Endothelial cell (in vitro differentiated cells): ENCODE results near the gene SEMA6A. TPM values are rescaled to one million over a fixed set of nuclear protein-coding genes. Genes with fewer than 3 reads are reported as not detected.

ENCODE experiments used
- DNase-seq: peaks from one replicate; pipeline ENCODE4 v3.0.0; 2021; ENCODE audit warnings: low spot score
- H3K27ac Mint-ChIP-seq: one replicate; pipeline ENCODE4 v1.8.0; 2021; ENCODE audit warnings: mixed read lengths, inconsistent platforms; ENCODE audit not compliant: unreplicated experiment
- H3K27me3 Mint-ChIP-seq: one replicate; pipeline ENCODE4 v1.8.0; 2021; ENCODE audit warnings: mild to moderate bottlenecking, moderate library complexity, mixed read lengths, inconsistent platforms; ENCODE audit not compliant: unreplicated experiment
- H3K36me3 Mint-ChIP-seq: one replicate; pipeline ENCODE4 v1.8.0; 2021; ENCODE audit warnings: mild to moderate bottlenecking, low read depth, mixed read lengths, inconsistent platforms; ENCODE audit not compliant: unreplicated experiment
- H3K4me1 Mint-ChIP-seq: one replicate; pipeline ENCODE4 v1.8.0; 2021; ENCODE audit warnings: mild to moderate bottlenecking, mixed read lengths, inconsistent platforms; ENCODE audit not compliant: unreplicated experiment
- H3K4me3 Mint-ChIP-seq: one replicate; pipeline ENCODE4 v1.8.0; 2021; ENCODE audit warnings: mild to moderate bottlenecking, mixed read lengths, inconsistent platforms; ENCODE audit not compliant: unreplicated experiment
- H3K9me3 Mint-ChIP-seq: one replicate; pipeline ENCODE4 v1.8.0; 2021; ENCODE audit warnings: mixed read lengths, inconsistent platforms; ENCODE audit not compliant: unreplicated experiment
- total RNA-seq: library from RNA; stranded (reverse); fragmentation: NEBNext Ultra II Directional; extraction: Animal tissue kit (Norgen Biotek cat#: 25700); gene quantifications from one replicate; pipeline ENCODE4 v1.2.1, GENCODE V29; 2021; ENCODE audit not compliant: unreplicated experiment
- TF ChIP-seq, protein P1 (sequence below): fragments of 200-600 bp; sonication (generic); IDR thresholded peaks from one replicate; pipeline ENCODE4 v1.5.0; 2021; ENCODE audit warnings: antibody characterized with exemption; ENCODE audit not compliant: unreplicated experiment

SEMA6A gene
- total RNA-seq, 1 donor from 2014 or later: 180 TPM

GRCh38 chr5:116396476-116397099 is 178.0 kb downstream of the SEMA6A start:
- Mint-ChIP-seq H3K4me3 (no peak overlapping the region), H3K27ac (no peak overlapping the region), H3K27me3 (peaks cover 8% of the 10 kb centered on the region), H3K4me1 (peaks cover 45% of the 10 kb centered on the region), H3K36me3 (no peaks in the 10 kb centered on the region), H3K9me3 (no peaks in the 10 kb centered on the region)
- TF ChIP-seq, protein P1, sequence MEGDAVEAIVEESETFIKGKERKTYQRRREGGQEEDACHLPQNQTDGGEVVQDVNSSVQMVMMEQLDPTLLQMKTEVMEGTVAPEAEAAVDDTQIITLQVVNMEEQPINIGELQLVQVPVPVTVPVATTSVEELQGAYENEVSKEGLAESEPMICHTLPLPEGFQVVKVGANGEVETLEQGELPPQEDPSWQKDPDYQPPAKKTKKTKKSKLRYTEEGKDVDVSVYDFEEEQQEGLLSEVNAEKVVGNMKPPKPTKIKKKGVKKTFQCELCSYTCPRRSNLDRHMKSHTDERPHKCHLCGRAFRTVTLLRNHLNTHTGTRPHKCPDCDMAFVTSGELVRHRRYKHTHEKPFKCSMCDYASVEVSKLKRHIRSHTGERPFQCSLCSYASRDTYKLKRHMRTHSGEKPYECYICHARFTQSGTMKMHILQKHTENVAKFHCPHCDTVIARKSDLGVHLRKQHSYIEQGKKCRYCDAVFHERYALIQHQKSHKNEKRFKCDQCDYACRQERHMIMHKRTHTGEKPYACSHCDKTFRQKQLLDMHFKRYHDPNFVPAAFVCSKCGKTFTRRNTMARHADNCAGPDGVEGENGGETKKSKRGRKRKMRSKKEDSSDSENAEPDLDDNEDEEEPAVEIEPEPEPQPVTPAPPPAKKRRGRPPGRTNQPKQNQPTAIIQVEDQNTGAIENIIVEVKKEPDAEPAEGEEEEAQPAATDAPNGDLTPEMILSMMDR: no peak
- DNase-seq: no peak

GRCh38 chr5:116395631-116396203 is 178.9 kb downstream of the SEMA6A start:
- no peaks in the 10 kb centered on the region for H3K9me3 Mint-ChIP-seq
- DNase-seq: no peak
- H3K36me3 Mint-ChIP-seq: no peaks in the 10 kb centered on the region
- TF ChIP-seq, protein P1: no peak
- peaks cover 8% of the 10 kb centered on the region for H3K27me3 Mint-ChIP-seq
- peaks cover 50% of the 10 kb centered on the region for H3K4me1 Mint-ChIP-seq
- no peak overlapping the region for H3K4me3 Mint-ChIP-seq
- no peak overlapping the region for H3K27ac Mint-ChIP-seq

GRCh38 chr5:116395226-116395625 is 179.4 kb downstream of the SEMA6A start:
- H3K9me3 Mint-ChIP-seq: no peaks in the 10 kb centered on the region
- peaks cover 8% of the 10 kb centered on the region for H3K27me3 Mint-ChIP-seq
- DNase-seq: no peak
- TF ChIP-seq, protein P1: no peak
- peaks cover 51% of the 10 kb centered on the region for H3K4me1 Mint-ChIP-seq
- no peak overlapping the region for H3K27ac Mint-ChIP-seq
- no peaks in the 10 kb centered on the region for H3K36me3 Mint-ChIP-seq
- no peak overlapping the region for H3K4me3 Mint-ChIP-seq

- Mint-ChIP-seq H3K36me3 (no peaks in the 10 kb centered on the region), H3K9me3 (no peaks in the 10 kb centered on the region), H3K4me3 (no peak overlapping the region), H3K27me3 (peaks cover 9% of the 10 kb centered on the region), H3K4me1 (peaks cover 52% of the 10 kb centered on the region), H3K27ac (no peak overlapping the region)
- DNase-seq: no peak
- TF ChIP-seq, protein P1: no peak
Observed at GRCh38 chr5:116394186-116394867, 180.3 kb downstream of the SEMA6A start.
